RWPE2 (cell line): ENCODE measurements around the gene SDC3.
A peak's percentile ranks its signal among the peaks of the same experiment; 100 is the strongest.
"Not testable (repeated sequence)": the region's sequence is repeated elsewhere in the genome, so short reads cannot be mapped to it uniquely, and the experiment has no call there.

Experiments
- ATAC-seq: fragments of 200-7000 bp; cut with Tn5 transposase; 3 replicates; pipeline ENCODE4 v1.9.1; 2021; ENCODE audit warnings: low read depth
- DNase-seq: peaks from one replicate; pipeline ENCODE4 v3.0.0-alpha.2; 2020; ENCODE audit warnings: low spot score
- H3K27ac ChIP-seq: fragments of 450-650 bp; 2 replicates; pipeline ENCODE4 v1.5.1; 2017; ENCODE audit warnings: mild to moderate bottlenecking; ENCODE audit not compliant: poor library complexity, severe bottlenecking
- H3K27me3 ChIP-seq: fragments of 250-450 bp; sonication (Bioruptor Pico); 2 replicates; pipeline ENCODE4 v1.5.1; 2021; ENCODE audit warnings: mild to moderate bottlenecking, moderate library complexity; ENCODE audit not compliant: insufficient read depth, poor library complexity, severe bottlenecking
- H3K36me3 ChIP-seq: fragments of 250-450 bp; sonication (Bioruptor Pico); 2 replicates; pipeline ENCODE4 v1.5.1; 2020; ENCODE audit warnings: low read depth, mild to moderate bottlenecking, moderate library complexity
- H3K4me1 ChIP-seq: fragments of 250-450 bp; sonication (Bioruptor Pico); 2 replicates; pipeline ENCODE4 v1.5.1; 2021; ENCODE audit warnings: mild to moderate bottlenecking, moderate library complexity; ENCODE audit not compliant: insufficient read depth, poor library complexity, severe bottlenecking
- H3K4me3 ChIP-seq: fragments of 250-450 bp; sonication (Bioruptor Pico); 2 replicates; pipeline ENCODE4 v1.5.1; 2021; ENCODE audit warnings: mild to moderate bottlenecking, moderate library complexity; ENCODE audit not compliant: severe bottlenecking
- H3K9me3 ChIP-seq: fragments of 250-450 bp; sonication (Bioruptor Pico); 2 replicates; pipeline ENCODE4 v1.5.1; 2021; ENCODE audit warnings: mild to moderate bottlenecking, moderate library complexity; ENCODE audit not compliant: severe bottlenecking
- CTCF ChIP-seq: fragments of 450-650 bp; IDR thresholded peaks from one replicate; pipeline ENCODE4 v1.5.1; 2017; ENCODE audit warnings: mild to moderate bottlenecking, moderate library complexity; ENCODE audit not compliant: poor library complexity, severe bottlenecking

The SDC3 gene

DNA sequence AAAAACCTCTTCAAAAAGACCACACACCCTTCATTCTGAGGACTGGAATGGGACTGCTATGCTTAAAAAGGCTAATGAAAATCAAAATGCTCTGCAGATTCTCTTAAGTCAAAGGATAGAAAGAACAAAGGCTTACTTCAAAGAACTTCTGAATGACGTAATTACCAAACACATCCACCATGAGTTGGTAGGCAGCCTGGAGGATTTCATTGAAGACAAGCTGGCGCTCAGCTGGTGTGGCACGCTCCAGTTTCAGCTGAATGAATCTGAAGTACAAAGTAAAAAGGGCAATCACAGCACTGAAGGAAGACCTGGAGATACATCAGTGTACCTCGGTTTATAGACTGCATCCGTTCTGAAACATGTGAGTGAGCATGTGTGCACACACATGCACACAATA, 43.5 kb upstream of the SDC3 start:
- H3K27me3 ChIP-seq, result no peaks in the 10 kb centered on the region
- H3K4me3 ChIP-seq, result no peak overlapping the region
- no peak overlapping the region for H3K27ac ChIP-seq
- DNase-seq, result no peak
- ATAC-seq, result no peak
- no peak for TF ChIP-seq CTCF
- H3K9me3 ChIP-seq, result no peaks in the 10 kb centered on the region
- no peaks in the 10 kb centered on the region for H3K4me1 ChIP-seq
- H3K36me3 ChIP-seq, result peaks cover 91% of the 10 kb centered on the region

DNA sequence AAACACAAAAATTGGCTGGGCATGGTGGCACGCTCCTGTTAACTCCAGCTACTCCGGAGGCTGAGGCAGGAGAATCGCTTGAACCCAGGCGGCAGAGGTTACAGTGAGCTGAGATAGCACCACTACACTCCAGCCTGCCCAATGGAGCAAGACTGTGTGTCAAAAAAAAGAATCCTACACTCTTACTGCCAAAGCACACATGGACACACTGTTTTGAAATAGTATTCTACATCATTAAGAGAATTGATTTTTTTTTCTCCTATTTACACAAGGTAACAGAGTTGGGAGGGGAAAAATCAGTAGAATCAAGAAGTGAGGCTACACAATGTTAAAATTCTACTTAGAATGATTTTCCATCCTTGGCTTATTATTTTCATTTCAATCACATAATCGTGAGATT, 42.1 kb upstream of the SDC3 start:
- Histone ChIP-seq H3K27ac (no peak overlapping the region), H3K36me3 (peaks cover 90% of the 10 kb centered on the region), H3K4me3 (no peak overlapping the region), H3K27me3 (no peaks in the 10 kb centered on the region), H3K9me3 (no peaks in the 10 kb centered on the region), H3K4me1 (no peaks in the 10 kb centered on the region)
- DNase-seq (no peak), ATAC-seq (no peak)
- TF ChIP-seq CTCF, result no peak

DNA sequence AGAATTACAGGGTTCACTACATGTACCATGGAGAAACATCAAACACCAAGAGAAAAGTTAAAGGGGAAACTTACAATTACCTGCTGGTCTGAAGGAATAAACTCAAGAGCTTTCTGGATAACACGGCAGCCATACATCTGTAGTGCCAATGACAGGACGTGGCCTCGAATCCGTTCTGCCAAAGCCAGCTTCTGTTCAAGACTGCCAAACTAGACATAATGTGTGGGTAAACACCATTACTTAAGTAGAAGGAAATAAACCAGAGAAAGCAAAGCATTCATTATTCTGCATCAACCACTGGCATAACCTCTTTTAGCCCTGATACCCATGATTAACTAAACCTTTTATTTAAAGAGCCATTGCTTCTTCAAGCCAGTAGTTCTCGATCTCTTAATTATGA, 41.5 kb upstream of the SDC3 start:
- H3K27me3 ChIP-seq, result no peaks in the 10 kb centered on the region
- H3K9me3 ChIP-seq, result no peaks in the 10 kb centered on the region
- H3K4me3 ChIP-seq, result no peak overlapping the region
- ATAC-seq (no peak), DNase-seq (no peak)
- peaks cover 91% of the 10 kb centered on the region for H3K36me3 ChIP-seq
- no peak overlapping the region for H3K27ac ChIP-seq
- H3K4me1 ChIP-seq, result no peaks in the 10 kb centered on the region
- TF ChIP-seq CTCF, result no peak

DNA sequence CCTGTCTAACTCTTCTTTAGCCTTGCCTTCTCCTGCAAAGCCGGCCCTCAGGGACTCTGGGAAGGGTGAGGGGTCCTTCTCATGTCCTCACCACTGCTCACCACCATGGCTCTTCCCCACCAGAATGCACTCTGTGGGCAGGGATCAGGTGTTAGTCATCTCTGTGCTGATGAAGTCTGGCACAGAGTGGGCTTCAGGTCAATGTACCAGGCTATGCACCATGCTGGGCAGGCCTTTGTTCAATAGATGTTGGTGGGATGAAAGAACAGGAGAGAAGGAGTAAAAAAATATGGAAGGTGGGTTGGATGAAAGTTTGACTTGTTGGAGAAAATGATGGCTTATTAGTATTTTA, 40.9 kb upstream of the SDC3 start:
- not testable (repeated sequence) for H3K27me3 ChIP-seq, H3K27ac ChIP-seq, H3K9me3 ChIP-seq, H3K4me3 ChIP-seq, ATAC-seq, H3K4me1 ChIP-seq, DNase-seq
- peaks cover 92% of the 10 kb centered on the region for H3K36me3 ChIP-seq

DNA sequence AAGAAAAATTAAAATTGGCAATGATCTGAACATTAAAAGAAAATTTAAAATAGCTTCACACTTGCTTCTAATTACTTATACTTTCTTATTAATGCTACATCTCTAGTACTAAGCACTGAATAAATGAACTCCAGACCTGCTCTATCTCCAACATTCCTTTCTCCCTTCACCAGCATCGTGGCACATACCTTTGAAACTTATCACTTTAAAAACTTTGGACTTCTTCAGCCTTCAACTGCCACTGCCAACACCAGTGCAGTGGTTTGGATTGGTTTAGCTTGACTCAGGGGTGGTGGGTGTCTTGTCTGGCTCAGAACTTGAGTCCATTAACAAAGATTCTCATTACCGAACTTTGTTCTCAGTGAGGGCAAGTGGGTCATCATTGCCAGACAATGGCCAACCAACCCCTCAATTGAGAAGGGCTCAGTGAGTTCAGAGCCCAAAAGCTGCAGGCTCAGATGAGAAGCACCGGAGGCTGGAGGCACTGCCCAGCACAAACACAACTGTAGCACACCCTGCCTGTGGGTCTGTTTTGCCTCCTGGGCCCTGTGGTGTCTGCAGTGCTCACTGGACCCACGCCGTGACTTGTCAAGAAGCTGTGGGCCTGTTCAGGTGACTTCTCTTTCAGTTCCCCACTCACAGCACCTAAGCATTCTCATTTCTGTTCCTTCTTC, 40.4 kb upstream of the SDC3 start:
- H3K4me3 ChIP-seq, H3K27ac ChIP-seq, H3K9me3 ChIP-seq, DNase-seq, H3K27me3 ChIP-seq, H3K4me1 ChIP-seq: not testable (repeated sequence)
- H3K36me3 ChIP-seq, result peaks cover 92% of the 10 kb centered on the region
- 0 out of 3 replicates have a peak, but pooled peaks have one; percentile 19 for ATAC-seq

GRCh38 chr1:30948278-30948677, 39.7 kb upstream of the SDC3 start:
- H3K27ac ChIP-seq, result no peak overlapping the region
- H3K9me3 ChIP-seq, result no peaks in the 10 kb centered on the region
- ATAC-seq (no peak), DNase-seq (no peak)
- no peak for TF ChIP-seq CTCF
- no peak overlapping the region for H3K4me3 ChIP-seq
- H3K27me3 ChIP-seq, result no peaks in the 10 kb centered on the region
- no peaks in the 10 kb centered on the region for H3K4me1 ChIP-seq
- peaks cover 92% of the 10 kb centered on the region for H3K36me3 ChIP-seq
